Adipocyte (in vitro differentiated cells): ENCODE data around the gene DUS3L.

ENCODE experiments used
- DNase-seq: peaks from one replicate; pipeline ENCODE4 v3.0.0-alpha.2; 2015; ENCODE audit warnings: low read depth
- H3K27me3 ChIP-seq: replicated peaks from 2 replicates; pipeline ENCODE4 v1.7.0; 2013; ENCODE audit warnings: mild to moderate bottlenecking, low read length, moderate library complexity; ENCODE audit not compliant: control insufficient read depth, insufficient read depth
- H3K36me3 ChIP-seq: 2 replicates; pipeline ENCODE4 v1.7.0; 2013; ENCODE audit warnings: low read length, mild to moderate bottlenecking, moderate library complexity; ENCODE audit not compliant: control insufficient read depth, insufficient read depth, severe bottlenecking
- H3K4me1 ChIP-seq: 2 replicates; pipeline ENCODE4 v1.7.0; 2013; ENCODE audit warnings: mild to moderate bottlenecking, low read length, moderate library complexity; ENCODE audit not compliant: control insufficient read depth, insufficient read depth
- H3K4me3 ChIP-seq: 2 replicates; pipeline ENCODE4 v1.7.0; 2013; ENCODE audit warnings: mild to moderate bottlenecking, low read length, moderate library complexity
- H3K9ac ChIP-seq: 2 replicates; pipeline ENCODE4 v1.7.0; 2013; ENCODE audit warnings: mild to moderate bottlenecking, low read length, moderate library complexity
- H3K9me3 ChIP-seq: 2 replicates; pipeline ENCODE4 v1.7.0; 2013; ENCODE audit warnings: mild to moderate bottlenecking, low read length, moderate library complexity; ENCODE audit not compliant: control insufficient read depth

Gene DUS3L

DNA sequence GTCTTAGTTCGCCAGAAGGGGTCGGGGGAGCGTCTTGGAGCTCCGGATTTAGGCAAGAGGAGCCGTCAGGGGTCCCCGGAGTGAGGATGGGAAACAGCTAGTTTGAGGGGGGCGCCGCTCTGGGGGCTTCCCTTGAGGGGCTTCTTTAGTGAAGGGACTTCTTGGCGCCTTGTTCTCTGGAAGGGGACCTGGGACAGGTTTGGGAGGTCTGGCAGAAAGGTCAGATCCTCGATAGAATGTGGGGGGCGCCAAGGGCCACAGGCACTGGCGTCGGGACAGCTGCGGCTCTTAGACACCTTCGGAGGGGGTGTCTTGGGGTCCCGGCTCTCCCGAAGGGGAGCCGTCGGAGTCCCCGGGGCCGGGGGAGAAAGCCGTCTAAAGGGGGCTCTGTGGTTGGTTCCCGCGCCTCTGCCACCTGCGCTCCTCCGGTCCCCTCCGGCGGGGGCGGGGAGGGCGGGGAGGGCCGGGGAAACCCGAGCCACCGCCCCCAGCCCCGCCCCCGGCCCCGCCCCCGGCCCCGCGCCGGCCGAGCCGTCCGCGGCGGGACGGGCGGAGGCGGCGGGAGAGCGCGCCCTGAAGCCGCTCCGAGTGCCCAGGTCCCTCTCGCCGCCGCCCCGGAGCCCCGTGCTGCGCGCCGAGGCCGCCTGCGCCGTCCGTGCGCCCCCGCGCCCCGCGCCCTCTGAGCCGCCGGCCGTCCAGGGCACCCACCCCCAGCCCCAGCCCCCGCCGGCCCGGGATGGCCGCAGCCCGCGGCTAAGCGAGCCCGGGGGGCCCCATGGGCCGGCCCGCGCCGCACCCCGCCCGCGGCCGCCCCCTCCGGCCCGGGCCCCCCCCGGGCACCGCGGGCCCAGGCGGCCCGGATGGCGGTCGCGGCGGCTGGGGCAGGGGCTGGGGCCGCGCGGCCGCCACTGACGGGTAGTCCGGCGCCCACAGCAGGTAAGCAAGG lies 13.8 kb upstream of the DUS3L start, which contains the start of gene NRTN:
NRTN (plus strand) TSS at position 552 of the 946 bp plus-strand sequence. CDS start 19,099 bp downstream, outside the sequence.
- Histone ChIP-seq H3K4me3 (peak within 1 kb of the TSS; percentile 69), H3K9ac (no peak within 1 kb of the TSS), H3K9me3 (no peaks in the 10 kb centered on the region), H3K4me1 (peaks cover 23% of the 10 kb centered on the region), H3K36me3 (no peaks in the 10 kb centered on the region), H3K27me3 (peaks cover 20% of the 10 kb centered on the region)
- peak; percentile 8 for DNase-seq

DNA sequence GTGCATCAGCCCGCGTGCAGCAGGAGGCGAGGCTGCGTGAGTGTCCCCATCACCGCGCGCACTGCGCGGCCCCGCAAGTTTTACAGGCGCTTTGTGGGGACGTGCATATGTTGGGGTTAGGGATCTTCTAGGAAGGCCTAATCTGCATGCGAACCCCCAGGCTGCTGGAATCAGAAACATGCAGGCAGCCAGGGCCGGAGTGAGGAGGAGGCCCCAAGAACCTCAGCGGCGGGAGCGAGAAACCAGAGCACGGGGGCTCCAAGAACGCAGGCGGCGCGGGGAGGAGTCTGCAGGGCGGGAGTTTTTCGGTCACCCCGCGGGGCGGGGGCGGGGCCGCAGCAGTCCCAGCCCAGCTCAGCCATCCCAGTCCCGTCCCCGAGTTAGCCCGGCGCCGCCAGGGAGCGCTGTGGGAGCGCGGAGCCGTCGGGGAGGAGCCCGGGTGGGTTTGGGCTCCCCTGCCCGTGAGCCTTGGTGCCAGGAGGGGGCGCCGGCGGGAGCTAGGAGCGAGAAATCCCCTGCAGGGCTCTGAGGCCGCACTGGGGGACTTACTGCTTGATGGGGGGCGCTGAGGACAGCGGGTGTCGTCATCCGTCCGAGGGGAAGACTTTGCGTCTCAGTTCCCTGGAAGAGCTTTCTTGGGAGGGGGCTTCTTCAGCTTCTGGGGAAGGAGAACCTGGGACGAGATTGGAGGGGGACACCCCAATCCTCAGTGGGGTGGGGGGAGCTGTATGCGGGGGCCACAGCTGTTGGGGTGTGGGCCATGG lies 13.0 kb upstream of the DUS3L start:
- Histone ChIP-seq H3K36me3 (no peaks in the 10 kb centered on the region), H3K9ac (peak overlapping the region; percentile 33), H3K4me1 (peaks cover 23% of the 10 kb centered on the region), H3K4me3 (peak overlapping the region; percentile 69), H3K27me3 (peaks cover 20% of the 10 kb centered on the region), H3K9me3 (no peaks in the 10 kb centered on the region)
- peak; percentile 93 for DNase-seq

DNA sequence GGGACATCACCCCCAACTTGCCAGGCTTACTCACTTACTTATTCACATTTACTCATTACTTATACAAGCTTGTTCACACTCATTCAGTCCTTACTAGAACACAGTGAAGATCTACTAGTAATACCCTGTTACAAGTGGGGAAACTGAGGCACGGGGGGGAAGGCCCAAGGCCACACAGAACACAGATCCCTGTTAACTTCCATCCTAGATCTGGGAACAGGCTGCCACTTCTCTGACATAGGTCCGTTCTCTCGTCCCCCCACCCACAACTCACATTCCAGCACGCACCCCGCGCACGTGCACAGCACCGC lies 12.4 kb upstream of the DUS3L start:
- H3K9me3 ChIP-seq = no peaks in the 10 kb centered on the region
- H3K4me3 ChIP-seq = peak overlapping the region; percentile 69
- peak overlapping the region; percentile 33 for H3K9ac ChIP-seq
- H3K4me1 ChIP-seq = peaks cover 23% of the 10 kb centered on the region
- H3K27me3 ChIP-seq = peaks cover 20% of the 10 kb centered on the region
- H3K36me3 ChIP-seq = no peaks in the 10 kb centered on the region
- no peak for DNase-seq

DNA sequence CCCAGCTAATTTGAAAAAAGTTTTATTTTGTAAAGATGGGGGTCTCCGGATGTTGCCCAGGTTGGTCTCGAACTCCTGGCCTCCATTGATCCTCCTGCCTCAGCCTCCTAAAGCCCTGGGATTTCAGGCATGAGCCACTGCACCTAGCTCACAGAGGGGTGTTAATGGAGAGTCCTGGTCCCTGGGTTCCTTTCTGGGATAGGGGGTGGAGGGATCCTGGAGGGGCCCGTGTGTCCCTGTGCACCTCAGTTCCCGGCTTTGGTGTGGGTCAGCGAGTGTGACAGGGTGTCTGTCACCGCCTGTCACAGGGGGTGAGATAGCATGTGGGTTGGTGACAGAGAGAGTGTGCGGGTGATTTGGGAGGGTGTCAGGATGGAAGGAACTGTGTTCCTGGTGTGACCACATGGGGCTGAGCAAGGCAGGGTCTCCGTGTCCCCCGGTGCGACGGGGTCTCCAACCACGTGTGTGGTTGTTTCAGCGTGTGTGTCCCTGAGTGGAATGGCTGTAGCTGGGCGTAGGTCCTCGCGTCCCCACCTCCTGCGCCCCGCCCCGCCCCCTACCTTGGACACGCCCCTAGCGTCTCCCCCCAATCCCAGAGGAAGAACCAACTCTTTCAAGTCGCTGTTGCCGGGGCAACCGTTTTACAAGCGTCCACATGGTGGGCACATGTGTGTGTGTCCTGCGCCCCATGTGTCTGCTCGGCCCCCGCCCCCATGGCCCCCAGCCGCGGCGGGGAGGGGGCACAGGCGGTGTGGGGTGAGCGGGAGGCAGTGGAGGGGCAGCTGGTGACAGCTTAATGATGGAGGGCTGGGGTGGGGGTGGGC lies 11.0 kb upstream of the DUS3L start:
- H3K9ac ChIP-seq = no peak overlapping the region
- H3K9me3 ChIP-seq = no peaks in the 10 kb centered on the region
- peak; percentile 19 for DNase-seq
- H3K4me1 ChIP-seq = peaks cover 23% of the 10 kb centered on the region
- H3K4me3 ChIP-seq = no peak overlapping the region
- H3K36me3 ChIP-seq = no peaks in the 10 kb centered on the region
- peaks cover 12% of the 10 kb centered on the region for H3K27me3 ChIP-seq

DNA sequence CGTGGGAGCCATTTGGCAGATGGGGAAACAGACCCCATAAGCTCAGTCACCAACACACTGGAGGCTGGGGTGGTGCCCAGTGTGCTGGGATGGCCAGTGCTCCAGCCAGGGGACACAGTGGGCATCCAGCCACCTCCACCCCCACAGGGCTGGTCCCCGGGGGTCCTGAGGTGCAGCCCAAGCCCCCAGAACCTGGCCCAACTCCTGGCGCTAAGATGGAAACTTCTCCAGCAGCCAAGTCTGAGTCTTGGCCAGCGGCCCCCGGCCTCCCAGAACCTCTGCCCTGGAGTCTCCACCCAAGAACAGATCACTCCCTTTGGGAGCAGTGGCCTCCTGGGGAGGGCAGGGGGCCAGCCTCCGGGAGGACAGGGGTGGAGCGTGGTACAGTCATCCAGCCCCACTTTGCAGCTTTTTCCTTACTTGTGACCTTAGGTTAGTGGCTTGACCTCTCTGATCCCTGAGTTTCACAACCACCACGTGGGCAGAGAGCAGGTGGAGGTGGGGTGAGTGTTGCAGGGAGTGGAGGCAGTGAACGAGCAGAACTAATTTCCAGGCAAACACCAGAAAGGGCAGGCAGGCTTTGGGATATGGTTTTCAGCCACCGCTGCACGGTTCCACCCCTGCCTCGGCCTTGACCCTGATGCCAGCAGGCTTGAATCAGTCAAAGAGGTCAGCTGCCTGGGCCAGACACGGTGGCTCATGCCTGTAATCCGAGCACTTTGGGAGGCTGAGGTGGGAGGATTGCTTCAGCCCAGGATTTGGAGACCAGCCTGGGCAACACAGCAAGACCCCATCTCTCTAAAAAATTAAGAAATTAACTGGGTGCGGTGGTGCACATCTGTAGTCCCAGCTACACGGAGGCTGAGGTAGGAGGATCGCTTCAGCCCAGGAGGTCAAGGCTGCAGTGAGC lies 9.7 kb upstream of the DUS3L start:
- Histone ChIP-seq H3K27me3 (no peaks in the 10 kb centered on the region), H3K9ac (no peak overlapping the region), H3K9me3 (no peaks in the 10 kb centered on the region), H3K4me1 (peaks cover 23% of the 10 kb centered on the region), H3K4me3 (no peak overlapping the region), H3K36me3 (no peaks in the 10 kb centered on the region)
- DNase-seq = no peak

DNA sequence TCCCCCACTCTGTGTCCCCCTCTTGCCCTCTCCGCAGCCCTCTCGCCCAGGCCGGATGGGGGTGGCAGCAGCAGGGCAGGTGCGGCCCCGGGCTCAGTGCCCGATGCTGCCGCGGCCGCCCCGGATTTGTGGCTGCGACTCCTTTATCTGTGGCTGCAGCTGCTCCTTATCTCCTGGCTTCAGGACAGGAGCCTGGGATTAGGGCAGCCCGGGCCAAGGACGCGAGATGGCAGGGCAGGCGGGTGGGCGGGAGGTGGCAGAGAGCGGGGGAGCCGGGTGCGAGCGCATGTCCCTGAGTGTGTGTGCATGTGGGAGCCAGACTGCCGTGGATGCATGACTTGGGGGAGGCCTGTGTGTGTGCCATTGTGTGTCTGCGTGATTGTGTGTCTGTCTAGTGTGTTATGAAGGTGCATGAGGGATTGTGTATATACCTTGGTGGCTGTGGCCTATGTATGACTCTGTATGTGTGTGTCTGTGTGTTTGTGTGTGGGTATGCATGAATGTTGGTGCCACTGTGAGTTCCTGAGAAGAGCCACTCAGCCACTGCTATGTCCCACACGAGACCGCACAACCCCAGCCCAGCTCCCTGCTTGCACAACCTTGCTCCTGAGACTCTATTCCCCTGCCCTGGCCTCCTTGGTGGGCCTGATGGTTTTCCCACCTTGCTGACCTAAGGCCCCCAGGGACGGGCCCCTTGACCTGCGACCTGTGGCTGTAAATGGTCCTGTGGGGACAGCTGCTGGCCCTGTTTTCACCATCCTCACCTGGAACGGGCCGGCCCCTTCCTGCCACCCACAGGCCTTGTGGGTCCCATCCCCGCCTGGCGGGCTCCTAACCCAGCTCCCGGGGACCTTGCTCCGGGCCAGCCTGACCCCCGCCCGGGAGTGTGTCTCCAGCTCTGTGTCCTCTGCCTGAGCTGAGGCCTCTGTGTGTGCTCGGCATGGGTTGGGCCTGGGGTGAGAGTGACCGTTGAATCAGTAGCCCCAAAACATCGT lies 8.6 kb upstream of the DUS3L start:
- Histone ChIP-seq H3K36me3 (no peaks in the 10 kb centered on the region), H3K9ac (no peak overlapping the region), H3K27me3 (no peaks in the 10 kb centered on the region), H3K4me3 (no peak overlapping the region), H3K4me1 (peaks cover 23% of the 10 kb centered on the region), H3K9me3 (no peaks in the 10 kb centered on the region)
- no peak for DNase-seq

DNA sequence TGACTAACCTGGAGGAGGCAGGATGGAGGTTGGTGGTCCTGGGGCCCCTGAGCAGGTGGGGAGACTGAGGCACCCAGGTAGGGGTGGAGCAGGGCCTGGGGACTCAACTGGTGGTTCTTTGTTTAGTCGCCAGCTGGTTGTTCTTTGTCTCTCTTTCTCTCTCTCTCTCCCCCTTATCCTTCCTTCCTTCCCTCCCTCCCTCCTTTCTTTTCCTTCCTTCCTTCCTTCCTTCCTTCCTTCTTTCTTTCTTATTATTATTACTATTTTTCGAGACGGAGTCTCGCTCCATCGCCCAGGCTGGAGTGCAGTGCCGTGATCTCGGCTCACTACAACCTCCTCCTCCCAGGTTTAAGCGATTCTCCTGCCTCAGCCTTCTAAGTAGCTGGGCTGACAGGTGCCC lies 7.3 kb upstream of the DUS3L start:
- H3K4me3 ChIP-seq = no peak overlapping the region
- no peaks in the 10 kb centered on the region for H3K36me3 ChIP-seq
- peaks cover 16% of the 10 kb centered on the region for H3K4me1 ChIP-seq
- no peak overlapping the region for H3K9ac ChIP-seq
- no peaks in the 10 kb centered on the region for H3K9me3 ChIP-seq
- no peaks in the 10 kb centered on the region for H3K27me3 ChIP-seq
- DNase-seq = no peak

DNA sequence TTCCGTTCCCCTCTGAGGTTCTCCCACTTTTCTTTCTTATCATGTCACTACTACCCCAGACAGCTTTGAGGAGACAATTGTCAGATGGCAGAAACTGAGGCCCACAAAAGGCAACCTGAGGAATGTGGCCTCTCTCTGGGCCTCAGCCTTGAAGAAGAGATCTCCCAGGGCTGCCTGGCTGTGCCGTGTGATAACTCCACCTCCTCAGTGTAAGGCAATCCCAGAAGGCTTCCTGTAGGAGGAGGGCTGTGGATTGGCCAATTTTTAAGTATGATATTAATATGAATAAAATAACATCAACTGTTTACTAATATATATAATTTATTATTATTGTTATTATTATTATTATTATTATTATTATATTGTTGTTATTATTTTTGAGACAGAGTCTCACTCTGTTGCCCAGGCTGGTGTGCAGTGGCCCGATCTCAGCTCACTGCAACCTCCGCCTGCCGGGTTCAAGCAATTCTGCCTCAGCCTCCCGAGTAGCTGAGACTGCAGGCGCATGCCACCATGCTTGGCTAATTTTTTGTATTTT lies 4.5 kb upstream of the DUS3L start:
- Histone ChIP-seq H3K4me1 (peaks cover 6% of the 10 kb centered on the region), H3K27me3 (no peaks in the 10 kb centered on the region), H3K9ac (no peak overlapping the region), H3K36me3 (no peaks in the 10 kb centered on the region), H3K9me3 (no peaks in the 10 kb centered on the region), H3K4me3 (no peak overlapping the region)
- no peak for DNase-seq

DNA sequence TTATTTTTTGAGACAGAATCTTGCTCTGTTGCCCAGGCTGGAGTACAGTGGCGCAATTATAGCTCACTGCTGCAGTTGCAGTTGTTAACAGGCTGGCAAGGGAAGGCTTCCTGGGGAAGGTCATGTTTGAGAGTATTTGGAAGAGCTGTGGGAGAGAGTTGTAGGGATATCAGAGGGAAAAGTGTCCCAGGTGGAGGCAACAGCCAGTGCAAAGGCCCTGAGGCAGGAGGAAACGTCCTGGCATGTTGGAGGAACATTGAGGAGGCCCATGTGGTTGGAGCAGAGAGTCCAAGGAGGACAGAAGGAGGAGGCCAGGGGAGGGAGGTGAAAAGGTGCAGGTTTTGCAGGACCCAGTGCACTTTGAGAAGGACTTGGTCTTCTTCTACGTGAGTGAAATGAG lies 2.2 kb upstream of the DUS3L start:
- H3K36me3 ChIP-seq = peaks cover 20% of the 10 kb centered on the region
- no peak for DNase-seq
- no peaks in the 10 kb centered on the region for H3K9me3 ChIP-seq
- H3K27me3 ChIP-seq = no peaks in the 10 kb centered on the region
- peaks cover 8% of the 10 kb centered on the region for H3K4me1 ChIP-seq
- no peak overlapping the region for H3K9ac ChIP-seq
- H3K4me3 ChIP-seq = no peak overlapping the region
